Measurements from ENCODE around the gene FER.

DNA sequence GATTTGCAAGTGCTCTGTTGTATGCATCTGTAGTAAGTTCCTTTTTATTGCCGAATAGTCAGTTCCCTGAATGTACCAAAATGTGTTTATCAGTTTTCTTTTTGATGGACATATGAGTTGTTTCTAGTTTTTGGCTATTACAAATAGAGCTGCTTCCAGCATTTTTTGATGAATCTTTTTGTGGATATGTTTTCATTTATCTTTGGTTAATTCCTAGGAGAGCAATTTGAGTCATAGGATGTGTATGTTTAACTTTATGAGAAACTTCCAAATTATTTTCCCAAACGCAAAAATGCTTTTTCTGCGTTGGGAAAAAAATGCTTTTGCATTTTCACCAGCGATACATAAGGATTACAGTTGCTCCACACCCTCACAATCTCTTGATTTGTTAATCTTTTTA, 287.7 kb downstream of the FER start:
- TF ChIP-seq, protein P1, sequence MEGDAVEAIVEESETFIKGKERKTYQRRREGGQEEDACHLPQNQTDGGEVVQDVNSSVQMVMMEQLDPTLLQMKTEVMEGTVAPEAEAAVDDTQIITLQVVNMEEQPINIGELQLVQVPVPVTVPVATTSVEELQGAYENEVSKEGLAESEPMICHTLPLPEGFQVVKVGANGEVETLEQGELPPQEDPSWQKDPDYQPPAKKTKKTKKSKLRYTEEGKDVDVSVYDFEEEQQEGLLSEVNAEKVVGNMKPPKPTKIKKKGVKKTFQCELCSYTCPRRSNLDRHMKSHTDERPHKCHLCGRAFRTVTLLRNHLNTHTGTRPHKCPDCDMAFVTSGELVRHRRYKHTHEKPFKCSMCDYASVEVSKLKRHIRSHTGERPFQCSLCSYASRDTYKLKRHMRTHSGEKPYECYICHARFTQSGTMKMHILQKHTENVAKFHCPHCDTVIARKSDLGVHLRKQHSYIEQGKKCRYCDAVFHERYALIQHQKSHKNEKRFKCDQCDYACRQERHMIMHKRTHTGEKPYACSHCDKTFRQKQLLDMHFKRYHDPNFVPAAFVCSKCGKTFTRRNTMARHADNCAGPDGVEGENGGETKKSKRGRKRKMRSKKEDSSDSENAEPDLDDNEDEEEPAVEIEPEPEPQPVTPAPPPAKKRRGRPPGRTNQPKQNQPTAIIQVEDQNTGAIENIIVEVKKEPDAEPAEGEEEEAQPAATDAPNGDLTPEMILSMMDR (conservative IDR thresholded peaks at IDR 0.05), result no peak
- TF ChIP-seq ZFX (IDR thresholded peaks at IDR 0.05), result no peak
